CD4-positive, alpha-beta T cell treated with Interleukin-6 at 100 ng/mL for 8 hours (primary cell): ENCODE measurements around the gene SYT1.

ENCODE experiments used
- DNase-seq: peaks from one replicate; pipeline ENCODE4 v3.0.0-alpha.2; 2020; ENCODE audit warnings: mixed read lengths, low spot score

SYT1 gene

GRCh38 chr12:79056775-79057174 lies 192.2 kb downstream of the SYT1 start:
- DNase-seq: no peak

GRCh38 chr12:79057540-79057939 lies 193.0 kb downstream of the SYT1 start:
- no peak for DNase-seq

GRCh38 chr12:79058342-79058741 lies 193.8 kb downstream of the SYT1 start:
- no peak for DNase-seq

GRCh38 chr12:79059557-79059956 lies 195.0 kb downstream of the SYT1 start:
- DNase-seq: no peak

GRCh38 chr12:79063258-79063657 lies 198.7 kb downstream of the SYT1 start:
- no peak for DNase-seq

GRCh38 chr12:79067977-79068376 lies 203.4 kb downstream of the SYT1 start:
- no peak for DNase-seq

GRCh38 chr12:79069009-79069408 lies 204.4 kb downstream of the SYT1 start:
- no peak for DNase-seq

- no peak for DNase-seq
These were observed 206.9 kb downstream of the SYT1 start for GRCh38 chr12:79071498-79071897.

GRCh38 chr12:79073506-79073905 lies 208.9 kb downstream of the SYT1 start:
- no peak for DNase-seq

- no peak for DNase-seq
These were observed 218.0 kb downstream of the SYT1 start for GRCh38 chr12:79082595-79082994.

GRCh38 chr12:79083181-79083580 lies 218.6 kb downstream of the SYT1 start:
- no peak for DNase-seq

GRCh38 chr12:79085106-79085682 lies 220.6 kb downstream of the SYT1 start:
- no peak for DNase-seq

- DNase-seq: no peak
These were observed 222.1 kb downstream of the SYT1 start for GRCh38 chr12:79086541-79087296.

GRCh38 chr12:79098530-79098929 lies 234.0 kb downstream of the SYT1 start:
- no peak for DNase-seq

- DNase-seq: no peak
These were observed 244.4 kb downstream of the SYT1 start for GRCh38 chr12:79108962-79109361.

- DNase-seq: no peak
These were observed 250.3 kb downstream of the SYT1 start for GRCh38 chr12:79114896-79115295.

GRCh38 chr12:79115743-79116142 lies 251.2 kb downstream of the SYT1 start:
- DNase-seq: no peak

GRCh38 chr12:79119796-79120195 lies 255.2 kb downstream of the SYT1 start:
- DNase-seq: no peak

- DNase-seq: no peak
These were observed 256.9 kb downstream of the SYT1 start for GRCh38 chr12:79121486-79121885.

GRCh38 chr12:79124385-79124784 lies 259.8 kb downstream of the SYT1 start:
- no peak for DNase-seq

- DNase-seq: no peak
These were observed 260.8 kb downstream of the SYT1 start for GRCh38 chr12:79125358-79125757.

- DNase-seq: no peak
These were observed 262.7 kb downstream of the SYT1 start for GRCh38 chr12:79127271-79127751.

- DNase-seq: no peak
These were observed 264.4 kb downstream of the SYT1 start for GRCh38 chr12:79128956-79129355.

GRCh38 chr12:79138872-79139271 lies 274.3 kb downstream of the SYT1 start:
- no peak for DNase-seq
